Type B pancreatic cell (in vitro differentiated cells): ENCODE measurements around the gene ABCG1. TPM values are rescaled to one million over a fixed set of nuclear protein-coding genes. Genes with fewer than 3 reads are reported as not detected.

Source experiments
- DNase-seq: peaks from one replicate; pipeline ENCODE4 v3.0.0; 2021; ENCODE audit warnings: mixed read lengths; ENCODE audit not compliant: unreplicated experiment; ENCODE audit errors: extremely low spot score
- H3K27ac Mint-ChIP-seq: 2 replicates; pipeline ENCODE4 v1.8.0; 2021; ENCODE audit warnings: mild to moderate bottlenecking, mixed read lengths
- H3K27me3 Mint-ChIP-seq: 2 replicates; pipeline ENCODE4 v1.8.0; 2021; ENCODE audit warnings: mixed read lengths
- H3K36me3 Mint-ChIP-seq: 2 replicates; pipeline ENCODE4 v1.8.0; 2021; ENCODE audit warnings: mixed read lengths
- H3K4me1 Mint-ChIP-seq: one replicate; pipeline ENCODE4 v1.8.0; 2021; ENCODE audit warnings: mixed read lengths; ENCODE audit not compliant: unreplicated experiment
- H3K4me3 Mint-ChIP-seq: 2 replicates; pipeline ENCODE4 v1.8.0; 2021; ENCODE audit warnings: mild to moderate bottlenecking, mixed read lengths
- H3K9me3 Mint-ChIP-seq: 2 replicates; pipeline ENCODE4 v1.8.0; 2021; ENCODE audit warnings: mixed read lengths
- total RNA-seq: library from RNA; stranded (reverse); gene quantifications from 2 replicates; pipeline ENCODE4 v1.2.1, GENCODE V29; 2021; ENCODE audit warnings: low replicate concordance
- TF ChIP-seq, protein P1 (sequence below): fragments of 200-600 bp; sonication (generic); conservative IDR thresholded peaks from 2 replicates; pipeline ENCODE4 v1.5.0; 2021; ENCODE audit warnings: antibody characterized with exemption, mild to moderate bottlenecking

The ABCG1 gene
- total RNA-seq, 1 donor from 2014 or later = 6.2 TPM

GRCh38 chr21:42254651-42255601 lies 36.0 kb downstream of the ABCG1 start:
- no peak for DNase-seq
- Mint-ChIP-seq H3K9me3 (no peaks in the 10 kb centered on the region), H3K4me3 (no peak overlapping the region), H3K36me3 (no peaks in the 10 kb centered on the region), H3K27ac (no peak overlapping the region), H3K4me1 (peaks cover 23% of the 10 kb centered on the region), H3K27me3 (peaks cover 11% of the 10 kb centered on the region)
- TF ChIP-seq, protein P1, sequence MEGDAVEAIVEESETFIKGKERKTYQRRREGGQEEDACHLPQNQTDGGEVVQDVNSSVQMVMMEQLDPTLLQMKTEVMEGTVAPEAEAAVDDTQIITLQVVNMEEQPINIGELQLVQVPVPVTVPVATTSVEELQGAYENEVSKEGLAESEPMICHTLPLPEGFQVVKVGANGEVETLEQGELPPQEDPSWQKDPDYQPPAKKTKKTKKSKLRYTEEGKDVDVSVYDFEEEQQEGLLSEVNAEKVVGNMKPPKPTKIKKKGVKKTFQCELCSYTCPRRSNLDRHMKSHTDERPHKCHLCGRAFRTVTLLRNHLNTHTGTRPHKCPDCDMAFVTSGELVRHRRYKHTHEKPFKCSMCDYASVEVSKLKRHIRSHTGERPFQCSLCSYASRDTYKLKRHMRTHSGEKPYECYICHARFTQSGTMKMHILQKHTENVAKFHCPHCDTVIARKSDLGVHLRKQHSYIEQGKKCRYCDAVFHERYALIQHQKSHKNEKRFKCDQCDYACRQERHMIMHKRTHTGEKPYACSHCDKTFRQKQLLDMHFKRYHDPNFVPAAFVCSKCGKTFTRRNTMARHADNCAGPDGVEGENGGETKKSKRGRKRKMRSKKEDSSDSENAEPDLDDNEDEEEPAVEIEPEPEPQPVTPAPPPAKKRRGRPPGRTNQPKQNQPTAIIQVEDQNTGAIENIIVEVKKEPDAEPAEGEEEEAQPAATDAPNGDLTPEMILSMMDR = no peak

GRCh38 chr21:42255825-42256224 lies 36.9 kb downstream of the ABCG1 start:
- DNase-seq = no peak
- Mint-ChIP-seq H3K36me3 (no peaks in the 10 kb centered on the region), H3K27ac (no peak overlapping the region), H3K4me3 (no peak overlapping the region), H3K9me3 (no peaks in the 10 kb centered on the region), H3K4me1 (peaks cover 20% of the 10 kb centered on the region), H3K27me3 (peaks cover 15% of the 10 kb centered on the region)
- TF ChIP-seq, protein P1 = no peak

DNA sequence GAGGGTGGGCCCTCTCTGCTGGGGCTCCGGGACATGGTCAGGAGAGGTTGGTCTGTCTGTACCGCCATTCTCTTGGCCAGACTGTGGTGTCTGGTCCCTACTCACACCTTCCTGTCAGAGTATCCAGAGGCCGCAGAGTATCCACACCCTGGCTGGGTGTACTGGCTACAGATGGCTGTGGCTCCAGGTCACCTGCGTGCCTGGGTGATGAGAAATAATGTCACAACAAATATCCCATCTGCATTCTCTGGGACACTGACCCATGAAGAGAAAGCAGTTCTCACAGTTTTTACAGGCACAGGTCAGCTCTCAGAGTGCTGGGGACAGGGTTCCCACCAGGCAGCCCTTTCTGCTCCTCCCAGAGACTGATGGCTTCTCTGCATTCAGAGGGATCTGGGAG lies 37.4 kb downstream of the ABCG1 start:
- peaks cover 15% of the 10 kb centered on the region for H3K27me3 Mint-ChIP-seq
- TF ChIP-seq, protein P1 = no peak
- no peak overlapping the region for H3K4me3 Mint-ChIP-seq
- H3K36me3 Mint-ChIP-seq = no peaks in the 10 kb centered on the region
- H3K27ac Mint-ChIP-seq = no peak overlapping the region
- peaks cover 17% of the 10 kb centered on the region for H3K4me1 Mint-ChIP-seq
- no peaks in the 10 kb centered on the region for H3K9me3 Mint-ChIP-seq
- DNase-seq = no peak

DNA sequence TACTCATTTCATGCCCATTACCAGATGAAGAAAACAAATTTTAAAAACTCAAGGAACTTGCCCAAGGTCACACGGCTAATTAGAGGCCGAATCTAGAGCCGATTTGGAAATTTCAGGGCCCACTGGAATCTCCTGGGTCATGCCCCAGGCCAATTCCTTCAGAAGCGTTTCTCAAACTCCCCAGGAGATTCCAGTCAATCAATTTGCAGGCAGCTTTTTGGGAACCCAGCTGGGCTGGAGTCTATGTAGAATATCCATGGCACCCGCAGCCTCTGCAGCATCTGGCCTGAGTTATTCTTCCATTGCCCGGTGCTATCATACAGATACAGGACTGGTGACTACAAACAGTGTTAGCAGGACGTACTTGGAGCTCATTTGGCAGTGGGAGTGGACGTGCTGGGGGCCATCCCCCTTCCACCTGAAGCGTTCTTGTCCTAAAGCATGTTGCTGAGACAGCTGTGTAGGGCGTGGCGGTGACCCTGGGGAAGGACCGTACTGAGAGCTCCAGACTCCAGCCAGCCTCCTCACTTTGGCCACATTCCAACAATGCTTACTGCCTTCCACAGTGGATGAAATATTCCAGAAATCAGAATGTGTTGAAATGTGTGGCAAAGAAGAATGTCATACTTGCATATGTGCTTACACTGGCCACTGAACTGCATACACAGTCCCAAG lies 38.3 kb downstream of the ABCG1 start:
- TF ChIP-seq, protein P1 = no peak
- Mint-ChIP-seq H3K27ac (no peak overlapping the region), H3K9me3 (no peaks in the 10 kb centered on the region), H3K4me1 (peaks cover 22% of the 10 kb centered on the region), H3K27me3 (peaks cover 15% of the 10 kb centered on the region), H3K4me3 (no peak overlapping the region), H3K36me3 (no peaks in the 10 kb centered on the region)
- no peak for DNase-seq

DNA sequence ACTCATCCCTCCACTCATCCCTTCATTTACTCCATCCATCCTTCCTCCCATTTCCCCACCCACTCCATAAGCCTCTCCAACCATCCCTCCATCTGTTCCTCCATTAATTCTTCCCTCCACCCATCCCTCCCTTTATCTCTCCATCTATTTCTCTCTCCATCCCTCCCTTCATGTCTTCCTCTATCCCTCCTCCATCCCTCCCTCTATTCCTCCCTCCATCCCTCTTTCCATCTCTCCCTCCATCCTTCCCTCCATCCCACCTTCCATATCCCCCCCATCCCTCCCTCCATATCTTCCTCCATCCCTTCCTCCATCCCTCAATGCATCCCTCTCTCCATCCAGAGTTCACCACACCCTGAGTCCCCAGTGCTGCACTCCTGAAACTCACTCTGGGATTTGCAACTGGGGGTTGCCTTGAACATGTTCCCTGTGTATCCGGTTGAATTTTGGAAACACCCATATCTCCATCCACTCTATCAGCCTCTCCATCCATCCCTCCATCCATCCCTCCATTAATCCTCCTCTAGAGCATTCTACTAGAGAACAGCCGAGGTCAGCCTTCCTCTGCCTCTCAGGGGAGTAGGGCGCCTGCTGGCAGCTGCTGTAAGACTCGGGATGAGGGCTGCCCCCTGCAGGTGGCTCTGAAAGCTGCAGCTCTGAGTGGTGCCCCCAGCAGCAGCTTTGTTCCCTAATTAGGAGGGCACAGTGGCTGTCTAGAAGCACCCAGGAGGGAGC lies 39.4 kb downstream of the ABCG1 start:
- TF ChIP-seq, protein P1 = peak; percentile 85
- no peak overlapping the region for H3K4me3 Mint-ChIP-seq
- DNase-seq = no peak
- H3K27ac Mint-ChIP-seq = no peak overlapping the region
- peaks cover 12% of the 10 kb centered on the region for H3K27me3 Mint-ChIP-seq
- no peaks in the 10 kb centered on the region for H3K36me3 Mint-ChIP-seq
- H3K4me1 Mint-ChIP-seq = peaks cover 21% of the 10 kb centered on the region
- no peaks in the 10 kb centered on the region for H3K9me3 Mint-ChIP-seq
